Stimulated activated CD4-positive, alpha-beta T cell treated with anti-CD3 and anti-CD28 coated beads, Interleukin-4, amount 100 ng/mL, for 48 hours (primary cell): ENCODE results near the gene TOR4A.
A peak's percentile ranks its signal among the peaks of the same experiment; 100 is the strongest.

Experiments used
- DNase-seq, 2 donors: peaks; one replicate each; pipeline ENCODE4 v3.0.0-alpha.2; 2020; ENCODE audit warnings: low read depth in 2 of 2

TOR4A gene

DNA sequence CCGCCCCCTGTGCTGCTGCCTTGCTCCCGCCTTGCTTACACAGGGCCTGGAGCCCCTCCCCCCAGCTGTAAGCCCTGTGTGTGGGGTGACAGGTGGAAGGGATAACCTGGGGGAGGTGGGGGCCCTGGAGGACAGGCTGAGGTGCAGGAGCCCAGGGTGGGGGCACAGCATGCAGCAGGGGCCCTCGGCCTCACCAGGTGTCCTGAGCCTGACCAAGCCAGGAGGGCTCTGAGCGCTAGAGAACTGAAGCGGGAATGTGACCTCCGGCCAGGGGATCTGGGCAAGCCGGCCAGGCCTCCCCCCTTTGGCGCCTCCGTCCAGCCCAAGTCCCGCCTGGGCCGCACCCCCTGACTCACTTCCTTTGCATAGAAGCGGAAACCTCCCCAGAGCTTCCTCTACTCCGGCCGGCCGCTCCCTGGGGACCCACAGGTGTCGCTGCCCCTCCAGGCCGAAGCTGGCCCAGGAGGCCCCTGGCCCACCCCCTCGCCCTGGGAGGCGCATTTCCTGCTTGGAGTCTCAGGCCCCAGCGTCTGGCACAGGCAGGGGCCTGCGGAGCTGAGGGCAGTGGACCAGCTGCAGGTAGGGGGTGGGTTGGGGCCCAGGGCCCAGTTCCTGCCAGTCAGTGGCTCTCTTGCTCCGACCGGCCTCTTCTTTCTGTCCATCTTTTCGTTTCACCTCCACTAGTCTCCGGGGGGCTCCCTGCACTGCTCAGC is at the start of gene TOR4A:
Gene TOR4A (plus strand): TSS at position 398 of the 713 bp plus-strand sequence. CDS start 964 bp downstream, outside the sequence.
- DNase-seq: no peak

DNA sequence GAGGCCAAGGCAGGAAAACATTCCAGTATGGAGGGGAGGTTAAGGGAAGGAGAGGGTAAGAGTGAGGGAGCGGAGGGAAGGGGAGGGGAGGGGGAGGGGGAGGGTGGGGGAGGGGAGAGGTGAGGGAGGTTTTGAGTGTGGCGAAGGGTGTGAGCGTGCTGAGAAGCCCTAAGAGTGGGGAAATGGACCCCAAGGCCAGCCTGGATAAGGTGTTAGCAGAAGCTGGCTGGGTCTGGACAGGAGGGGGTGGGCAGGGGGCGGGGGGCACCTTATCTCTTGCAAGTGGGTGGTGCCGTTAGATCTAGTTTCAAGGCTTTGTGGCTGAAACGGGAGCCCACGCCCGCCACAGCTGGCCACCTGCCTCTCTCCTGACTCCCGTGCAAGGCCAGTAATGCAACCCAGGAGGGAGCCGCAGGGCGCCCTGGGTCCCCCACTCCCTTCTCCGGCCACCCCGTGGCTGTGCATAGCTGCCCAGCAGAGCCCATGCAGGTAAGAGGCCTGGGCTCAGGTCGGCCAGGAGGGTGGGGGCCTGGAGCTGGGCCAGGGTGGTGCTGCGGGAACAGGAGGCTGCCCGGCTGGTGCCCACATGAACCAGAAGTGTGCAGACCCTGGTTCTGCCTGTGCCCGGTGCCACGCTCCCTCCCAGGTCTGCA is 49.5 kb upstream of the TOR4A start:
- DNase-seq: no peak

DNA sequence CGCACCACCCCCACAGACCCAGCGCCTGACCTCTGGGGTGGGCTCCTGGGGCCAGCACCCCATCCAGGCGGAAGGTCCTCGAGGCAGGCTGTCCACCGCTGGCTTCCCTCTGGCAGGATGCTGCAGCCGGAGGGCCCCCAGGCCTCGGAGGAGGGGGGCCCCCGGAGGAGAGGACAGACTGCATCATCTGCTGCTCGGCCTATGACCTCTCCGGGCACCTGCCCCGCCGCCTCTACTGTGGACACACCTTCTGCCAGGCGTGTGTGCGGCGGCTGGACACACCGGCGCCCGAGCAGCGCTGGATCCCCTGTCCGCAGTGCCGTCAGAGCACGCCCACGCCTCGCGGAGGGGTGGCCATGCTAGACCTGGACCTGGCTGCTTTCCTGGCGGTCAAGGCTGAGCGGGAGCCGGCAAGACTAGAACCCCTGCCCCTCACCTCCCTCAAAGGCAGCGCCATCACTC is 49.0 kb upstream of the TOR4A start:
- DNase-seq: no peak

DNA sequence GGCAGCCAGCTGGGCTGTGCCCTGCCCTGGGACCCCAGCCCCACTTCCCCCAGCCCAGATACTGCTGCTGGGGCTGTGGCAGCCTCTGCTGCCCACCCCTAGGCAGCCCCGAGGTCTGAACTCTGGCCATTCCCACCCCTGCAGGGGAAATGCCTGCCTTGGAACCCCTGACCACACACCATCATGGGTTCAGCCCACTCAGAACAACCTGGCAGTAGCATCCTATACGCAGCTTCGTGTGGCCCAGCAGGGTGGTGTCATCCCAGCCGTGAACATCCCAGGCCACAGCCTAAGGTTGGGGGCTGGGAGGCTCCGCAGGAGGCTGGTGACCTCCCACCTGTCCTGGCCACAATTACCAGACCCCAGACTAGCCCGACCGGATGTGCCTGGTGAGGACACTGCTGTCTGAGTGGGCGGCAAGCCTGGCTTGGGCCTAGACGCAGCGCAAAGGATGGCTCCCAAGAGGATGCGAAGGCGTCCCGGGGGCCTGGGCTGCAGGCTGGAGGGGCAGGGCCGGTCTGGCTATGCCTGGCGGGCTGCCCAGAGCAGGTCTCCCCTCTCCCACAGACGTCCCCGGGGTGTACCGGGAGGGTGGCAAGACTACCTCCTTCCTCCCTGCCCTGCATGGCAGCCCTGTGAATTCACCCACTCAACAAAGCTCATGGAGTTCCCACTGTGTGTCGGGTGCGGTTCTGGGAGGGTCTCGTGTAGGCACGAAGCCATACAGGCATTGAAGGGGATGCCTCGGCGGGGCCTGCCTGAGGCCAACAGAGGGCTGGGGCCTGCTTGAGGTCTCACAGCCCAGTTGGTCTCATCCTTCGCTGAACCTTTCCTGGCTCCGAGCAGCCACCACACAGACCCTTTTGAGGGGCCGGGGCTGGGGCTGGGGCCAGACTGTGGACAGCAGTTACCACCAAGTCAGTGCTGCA is 48.3 kb upstream of the TOR4A start:
- DNase-seq: no peak

DNA sequence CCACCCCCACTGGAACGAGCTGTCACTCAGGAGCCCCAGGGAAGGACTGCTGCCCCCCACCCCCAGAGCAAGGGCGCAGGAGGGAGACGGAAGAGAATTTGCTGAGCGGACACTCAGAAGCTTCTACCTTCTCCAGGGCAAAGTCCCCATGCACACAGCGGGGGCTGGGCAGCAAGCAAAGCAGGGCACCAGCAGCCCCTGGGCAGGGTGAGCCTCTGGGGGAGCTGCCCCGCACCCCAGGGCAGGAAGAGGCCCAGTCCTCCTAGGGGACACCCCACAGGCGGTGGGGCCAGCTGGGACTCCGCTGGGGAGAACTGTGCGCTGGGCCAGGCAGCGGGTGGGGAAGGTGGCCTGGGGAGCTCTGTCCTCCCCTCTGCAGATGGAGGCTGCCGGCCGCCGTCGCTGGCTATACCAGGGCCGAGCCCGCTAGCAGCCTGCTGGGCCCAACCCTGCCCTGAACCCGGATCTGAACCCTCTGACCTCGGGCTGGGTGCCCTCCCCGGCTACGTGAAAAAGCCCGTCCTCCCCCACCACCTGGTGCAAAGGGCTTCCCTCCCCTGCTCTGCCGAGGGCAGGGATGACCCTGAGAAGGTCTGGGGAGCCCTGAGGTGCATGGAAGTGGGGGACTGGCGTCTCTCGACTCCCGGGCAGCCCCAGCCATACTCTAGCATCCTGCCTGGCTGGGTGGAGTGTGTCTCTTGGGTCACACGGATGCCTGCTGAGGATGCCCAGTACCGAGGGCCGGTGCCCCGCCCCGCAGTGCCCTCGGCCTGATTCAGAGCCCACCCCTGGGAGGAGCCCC is 47.4 kb upstream of the TOR4A start:
- DNase-seq: no peak

DNA sequence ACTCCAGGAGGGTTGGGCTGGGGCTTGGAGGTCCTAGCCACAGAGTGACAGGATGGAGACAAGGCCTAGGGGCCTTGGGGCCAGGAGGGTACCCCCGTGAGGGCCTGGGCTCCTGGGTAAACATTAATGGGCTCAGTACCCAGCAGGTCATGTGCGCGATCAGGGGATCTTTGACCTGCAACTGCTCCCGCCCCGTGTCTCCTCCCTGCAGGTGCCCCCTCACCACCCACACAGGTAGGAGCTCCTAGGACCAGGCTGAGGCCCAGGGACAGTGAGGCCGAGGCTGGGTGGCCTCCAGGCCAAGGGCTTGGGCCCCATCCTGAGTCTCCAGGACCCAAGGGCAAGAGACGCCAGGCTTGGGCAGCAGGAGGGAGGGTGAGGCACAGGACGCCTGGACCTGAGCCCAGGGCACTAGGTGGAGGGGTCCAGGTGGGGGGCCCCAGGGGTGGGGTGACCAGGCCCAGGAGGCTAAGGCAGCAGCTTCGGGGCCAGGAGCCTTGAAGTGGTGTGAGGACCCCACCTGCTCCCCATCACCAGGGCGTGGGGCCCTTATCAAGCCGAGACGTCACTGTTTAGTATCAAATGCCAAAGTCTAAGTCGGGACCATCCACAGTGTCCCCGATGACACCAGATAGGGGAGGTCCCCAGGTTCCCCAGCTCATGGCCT is 46.7 kb upstream of the TOR4A start, which contains the start of gene SLC34A3:
Gene SLC34A3 (plus strand): TSS at position 197 of the 667 bp plus-strand sequence. CDS start 802 bp downstream, outside the sequence.
- DNase-seq: no peak

DNA sequence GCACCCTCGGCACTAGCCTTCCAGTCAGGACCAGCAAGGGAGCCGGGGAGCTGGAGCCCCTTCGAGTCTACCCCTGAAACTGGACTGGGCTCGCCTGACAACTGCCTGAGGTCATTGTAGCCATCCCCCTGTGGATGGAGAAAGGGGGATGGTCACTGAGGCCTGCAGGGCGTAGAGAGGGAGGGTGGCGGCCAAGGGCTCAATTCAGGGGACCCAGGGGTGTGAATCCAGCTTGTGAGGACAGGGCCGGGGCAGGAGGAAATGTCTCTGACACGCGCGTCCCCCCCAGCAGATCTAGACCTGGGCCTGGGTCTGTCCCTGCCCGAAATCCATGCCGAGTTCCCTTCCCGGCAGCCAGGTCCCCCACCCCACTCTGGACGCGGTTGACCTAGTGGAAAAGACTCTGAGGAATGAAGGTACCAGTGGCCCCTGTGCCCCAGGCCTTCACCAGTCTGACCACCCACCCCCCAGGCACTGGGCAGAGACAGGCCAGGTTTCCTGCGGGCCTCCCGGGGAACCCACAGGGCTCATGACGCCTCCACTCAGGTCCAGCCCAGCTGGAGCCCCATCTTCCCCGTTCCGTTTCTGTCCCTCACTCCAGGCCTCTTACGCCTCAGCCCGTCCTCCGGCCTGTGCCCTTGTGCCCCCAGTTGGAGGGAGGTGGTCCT is 46.0 kb upstream of the TOR4A start:
- no peak for DNase-seq

DNA sequence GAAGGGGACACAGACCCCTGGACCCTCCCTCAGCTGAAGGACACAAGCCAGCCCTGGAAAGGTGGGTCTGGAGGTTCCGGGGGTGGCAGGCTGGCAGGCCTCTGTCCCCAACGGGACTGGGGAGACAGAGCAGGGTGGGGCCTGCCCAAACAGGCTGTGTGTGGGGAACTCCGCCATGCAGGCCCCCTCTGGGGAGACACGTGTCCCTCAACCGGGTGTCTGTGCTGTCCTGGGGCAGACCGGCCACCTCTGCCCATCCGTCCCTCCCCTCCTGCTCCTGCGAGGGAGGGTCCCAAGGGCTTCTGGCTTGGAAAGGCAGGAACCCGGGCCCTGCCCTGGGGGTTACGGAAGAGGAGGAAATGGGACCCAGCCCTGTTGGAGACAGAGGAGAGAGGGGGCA is 45.4 kb upstream of the TOR4A start:
- no peak for DNase-seq

DNA sequence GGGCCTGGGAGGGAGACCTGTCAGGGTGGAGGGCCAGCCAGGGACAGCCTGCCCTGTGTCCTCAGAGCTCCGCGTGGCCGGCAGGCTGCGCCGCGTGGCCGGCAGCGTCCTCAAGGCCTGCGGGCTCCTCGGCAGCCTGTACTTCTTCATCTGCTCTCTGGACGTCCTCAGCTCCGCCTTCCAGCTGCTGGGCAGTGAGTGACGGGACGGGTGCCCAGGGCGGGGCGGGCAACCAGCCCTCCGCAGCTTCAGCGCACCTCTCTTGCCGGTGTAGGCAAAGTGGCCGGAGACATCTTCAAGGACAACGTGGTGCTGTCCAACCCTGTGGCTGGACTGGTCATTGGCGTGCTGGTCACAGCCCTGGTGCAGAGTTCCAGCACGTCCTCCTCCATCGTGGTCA is 45.0 kb upstream of the TOR4A start:
- no peak for DNase-seq

DNA sequence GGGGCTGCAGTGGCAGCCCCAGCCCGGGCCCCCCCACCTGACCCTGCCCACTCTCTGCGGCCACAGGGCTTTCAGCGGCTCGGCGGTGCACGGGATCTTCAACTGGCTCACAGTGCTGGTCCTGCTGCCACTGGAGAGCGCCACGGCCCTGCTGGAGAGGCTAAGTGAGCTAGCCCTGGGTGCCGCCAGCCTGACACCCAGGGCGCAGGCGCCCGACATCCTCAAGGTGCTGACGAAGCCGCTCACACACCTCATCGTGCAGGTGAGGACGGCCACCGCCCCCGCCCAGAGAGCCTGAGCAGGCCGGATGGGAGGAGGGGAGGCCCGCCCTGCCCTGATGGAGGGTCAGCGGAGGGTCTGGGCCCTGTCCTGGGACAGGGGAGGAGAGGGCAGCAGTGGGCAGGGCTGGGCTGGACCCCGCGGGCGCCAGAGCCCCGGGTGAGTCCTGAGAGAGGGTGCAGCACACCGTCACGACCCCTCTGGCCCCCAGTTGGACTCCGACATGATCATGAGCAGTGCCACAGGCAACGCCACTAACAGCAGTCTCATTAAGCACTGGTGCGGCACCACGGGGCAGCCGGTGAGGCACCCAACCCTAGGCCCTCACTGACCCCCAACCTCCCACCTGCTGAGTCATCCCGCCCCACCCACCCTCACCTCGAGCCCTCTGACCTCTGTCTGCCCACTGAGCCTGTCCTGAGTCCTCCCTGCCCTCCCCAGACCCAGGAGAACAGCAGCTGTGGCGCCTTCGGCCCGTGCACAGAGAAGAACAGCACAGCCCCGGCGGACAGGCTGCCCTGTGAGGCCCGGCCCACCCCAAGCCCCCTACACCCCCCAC is 44.2 kb upstream of the TOR4A start:
- DNase-seq: no peak

DNA sequence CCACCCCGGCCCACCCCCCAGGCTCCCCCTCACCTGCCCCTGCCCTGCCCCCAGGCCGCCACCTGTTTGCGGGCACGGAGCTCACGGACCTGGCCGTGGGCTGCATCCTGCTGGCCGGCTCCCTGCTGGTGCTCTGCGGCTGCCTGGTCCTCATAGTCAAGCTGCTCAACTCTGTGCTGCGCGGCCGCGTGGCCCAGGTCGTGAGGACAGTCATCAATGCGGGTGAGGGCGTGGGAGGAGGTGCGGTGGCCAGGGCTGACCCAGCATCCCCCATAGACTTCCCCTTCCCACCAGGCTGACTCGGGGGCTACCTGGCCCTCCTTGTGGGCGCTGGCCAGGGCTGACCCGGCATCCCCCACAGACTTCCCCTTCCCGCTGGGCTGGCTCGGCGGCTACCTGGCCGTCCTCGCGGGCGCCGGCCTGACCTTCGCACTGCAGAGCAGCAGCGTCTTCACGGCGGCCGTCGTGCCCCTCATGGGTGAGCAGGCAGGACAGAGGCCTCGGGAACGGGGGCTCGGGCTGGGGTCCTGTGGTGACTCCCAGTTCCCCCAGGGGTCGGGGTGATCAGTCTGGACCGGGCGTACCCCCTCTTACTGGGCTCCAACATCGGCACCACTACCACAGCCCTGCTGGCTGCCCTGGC is 43.4 kb upstream of the TOR4A start:
- DNase-seq: no peak

DNA sequence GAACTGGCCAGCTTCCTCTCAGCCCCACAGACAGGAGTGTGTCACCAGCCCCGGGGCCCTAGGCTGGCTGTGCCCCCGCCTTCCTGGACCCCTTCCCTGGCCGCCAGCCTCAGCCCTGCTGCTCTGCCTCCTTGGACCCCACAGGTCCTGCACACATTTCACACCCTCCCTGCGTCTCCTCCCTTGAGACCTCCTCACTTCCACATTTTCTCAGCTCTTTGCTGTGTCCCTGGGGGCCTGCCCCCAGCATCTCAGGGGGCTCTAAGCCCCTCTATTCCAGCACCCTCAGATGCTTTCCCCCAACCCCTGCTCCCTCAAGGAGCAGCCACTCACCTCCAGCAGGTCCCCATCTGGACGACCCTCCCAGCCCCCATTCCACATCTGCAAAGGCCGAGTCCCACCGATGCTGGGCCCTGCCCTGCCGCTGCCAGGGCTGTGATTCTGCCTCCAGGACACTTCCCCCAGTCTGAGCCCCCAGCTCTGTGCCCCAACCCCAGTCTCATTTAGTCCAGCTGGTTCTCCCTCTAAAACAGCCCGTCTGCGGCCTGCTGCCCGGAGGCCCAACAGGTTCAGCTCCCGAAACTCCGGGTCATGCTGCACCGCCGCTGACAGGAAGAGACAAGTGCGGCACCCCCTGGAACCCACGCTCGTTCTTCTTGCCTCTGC is 42.6 kb upstream of the TOR4A start:
- DNase-seq: no peak

DNA sequence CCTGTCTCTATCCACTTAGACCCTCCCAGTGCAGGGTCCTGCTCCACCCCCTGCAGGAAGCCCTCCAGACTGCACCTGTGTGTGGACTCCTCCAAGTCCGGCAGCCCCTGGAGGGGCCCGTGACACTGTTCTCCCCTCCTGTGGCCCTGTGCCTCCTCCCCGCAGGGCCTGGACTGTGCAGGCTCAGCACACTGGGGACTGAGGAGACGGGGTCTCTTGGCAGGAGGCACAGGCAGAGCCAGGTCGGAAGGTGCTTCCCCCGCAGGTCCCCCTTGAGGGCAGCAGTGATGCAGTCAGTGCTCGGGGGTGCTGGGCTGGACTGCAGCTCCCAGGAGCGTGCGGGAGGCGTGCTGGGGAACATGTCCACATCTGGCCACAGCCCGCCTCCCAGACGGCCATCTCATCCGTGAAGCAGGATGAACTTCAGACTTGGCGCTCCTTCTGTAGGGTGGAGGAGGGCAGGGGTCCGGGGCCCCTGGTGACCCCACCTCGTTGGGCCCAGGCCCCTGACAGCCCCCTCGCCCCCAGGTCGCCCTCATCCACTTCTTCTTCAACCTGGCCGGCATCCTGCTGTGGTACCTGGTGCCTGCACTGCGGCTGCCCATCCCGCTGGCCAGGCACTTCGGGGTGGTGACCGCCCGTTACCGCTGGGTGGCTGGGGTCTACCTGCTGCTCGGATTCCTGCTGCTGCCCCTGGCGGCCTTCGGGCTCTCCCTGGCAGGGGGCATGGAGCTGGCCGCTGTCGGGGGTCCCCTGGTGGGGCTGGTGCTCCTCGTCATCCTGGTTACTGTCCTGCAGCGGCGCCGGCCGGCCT is 41.9 kb upstream of the TOR4A start:
- no peak for DNase-seq

DNA sequence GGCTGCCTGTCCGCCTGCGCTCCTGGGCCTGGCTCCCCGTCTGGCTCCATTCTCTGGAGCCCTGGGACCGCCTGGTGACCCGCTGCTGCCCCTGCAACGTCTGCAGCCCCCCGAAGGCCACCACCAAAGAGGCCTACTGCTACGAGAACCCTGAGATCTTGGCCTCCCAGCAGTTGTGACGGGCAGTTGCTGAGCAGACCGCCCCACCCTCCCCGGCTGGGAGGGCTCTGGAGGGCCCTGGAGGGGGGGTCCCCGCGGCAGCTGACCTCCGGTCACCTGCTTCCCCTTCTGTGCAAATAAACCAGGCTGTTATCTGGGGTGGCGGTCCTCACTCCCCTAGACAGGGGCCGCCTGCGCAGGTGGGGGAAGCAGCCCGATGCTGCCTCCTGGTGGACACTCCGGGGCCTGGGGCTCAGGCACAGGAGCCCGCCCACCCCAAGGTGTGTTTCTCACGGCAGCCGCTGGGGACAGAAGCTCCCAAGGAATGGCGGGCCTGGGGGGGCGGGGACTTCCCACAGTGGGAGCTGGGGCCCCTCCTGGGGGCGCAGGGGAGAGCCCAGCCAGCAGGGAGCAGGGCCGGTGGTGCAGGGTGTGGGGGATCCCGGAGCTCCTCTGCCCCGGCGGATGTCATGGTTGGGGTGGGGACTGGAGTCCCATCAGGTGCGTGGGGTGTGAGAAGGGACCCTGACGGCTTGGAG is 41.1 kb upstream of the TOR4A start:
- peak; percentile 89 to 92 for DNase-seq

DNA sequence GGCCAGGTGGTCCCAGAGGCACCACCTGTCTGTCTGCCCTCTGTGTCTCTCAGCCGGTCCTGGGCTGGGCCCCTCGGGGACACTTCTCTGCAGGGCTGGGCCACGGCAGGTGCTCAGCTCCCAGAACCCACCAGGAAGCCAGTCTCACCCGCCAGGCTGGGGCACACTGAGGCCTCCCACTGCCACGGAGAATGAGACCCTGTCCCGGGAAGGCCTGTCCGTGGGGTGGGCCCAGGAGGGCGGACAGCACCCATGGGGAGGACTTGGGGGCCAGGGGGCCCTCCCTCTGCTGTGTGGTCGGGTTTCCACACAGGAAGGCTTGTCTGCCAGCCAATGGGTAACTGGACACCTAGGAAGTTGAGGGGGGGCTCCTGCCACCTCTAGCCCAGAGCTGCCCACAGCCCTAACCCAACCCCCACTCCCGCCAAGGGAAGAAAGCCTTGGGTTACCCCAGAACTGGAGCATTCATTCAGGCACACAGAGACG is 40.5 kb upstream of the TOR4A start:
- DNase-seq: no peak
